GM21367 (cell line): Measurements from ENCODE around the gene TRIM21.
"Not testable (repeated sequence)": the region's sequence is repeated elsewhere in the genome, so short reads cannot be mapped to it uniquely, and the experiment has no call there.

Experiments used
- ATAC-seq: cut with Tn5 transposase; IDR thresholded peaks from one replicate; pipeline ENCODE4 v1.9.1; 2021; ENCODE audit not compliant: unreplicated experiment

The TRIM21 gene

GRCh38 chr11:4393209-4393857 is at the start of gene TRIM21:
Gene TRIM21, minus strand, starts transcription at chr11:4393702. Its CDS starts 3,293 bp downstream, at chr11:4390409.
- ATAC-seq, result peak; percentile 99

- ATAC-seq, result no peak
Observed at GRCh38 chr11:4441515-4441914, 48.0 kb upstream of the TRIM21 start.

- ATAC-seq, result no peak
Observed at GRCh38 chr11:4436411-4436810, 42.9 kb upstream of the TRIM21 start.

GRCh38 chr11:4433856-4434255 is 40.4 kb upstream of the TRIM21 start:
- ATAC-seq, result no peak

DNA sequence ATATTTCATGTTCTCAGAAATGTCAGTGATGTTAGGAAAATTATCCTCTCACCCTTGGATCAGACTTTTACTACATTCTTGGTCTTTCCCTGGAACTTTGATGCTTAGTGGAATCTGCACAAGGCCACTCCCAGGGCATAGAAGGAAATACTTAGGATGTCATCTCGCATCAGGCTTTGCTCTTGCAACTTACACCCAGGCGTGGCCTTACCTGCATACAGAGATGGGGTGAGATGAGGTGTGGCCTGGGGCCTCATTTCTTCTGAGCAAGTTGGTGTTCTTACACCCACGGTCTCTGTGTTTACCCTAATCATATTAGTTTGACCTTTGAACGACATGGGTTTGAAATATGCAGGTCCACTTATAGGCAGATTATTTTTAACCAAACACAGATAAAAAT is 36.5 kb upstream of the TRIM21 start:
- no peak for ATAC-seq

- ATAC-seq, result no peak
Observed at GRCh38 chr11:4418403-4418802, 24.9 kb upstream of the TRIM21 start.

DNA sequence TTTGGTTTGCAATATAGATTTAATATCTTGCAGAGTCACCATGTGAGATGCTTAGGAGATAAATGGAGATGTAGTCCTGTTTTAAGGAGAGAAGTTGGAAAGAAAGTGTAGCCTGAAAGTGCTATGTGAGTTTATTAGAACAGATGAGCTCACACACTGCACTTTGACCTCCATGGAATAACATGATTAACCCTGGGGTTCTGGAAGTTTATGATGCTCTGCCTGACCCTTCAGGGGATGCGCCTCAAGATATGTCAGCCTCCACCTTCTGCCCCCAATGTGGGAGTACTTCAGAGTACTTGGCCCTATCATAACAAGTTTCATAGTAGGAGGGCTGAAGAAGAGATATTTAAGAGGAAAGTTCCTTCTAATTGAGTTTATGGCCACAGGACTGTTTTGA is 23.3 kb upstream of the TRIM21 start:
- no peak for ATAC-seq

DNA sequence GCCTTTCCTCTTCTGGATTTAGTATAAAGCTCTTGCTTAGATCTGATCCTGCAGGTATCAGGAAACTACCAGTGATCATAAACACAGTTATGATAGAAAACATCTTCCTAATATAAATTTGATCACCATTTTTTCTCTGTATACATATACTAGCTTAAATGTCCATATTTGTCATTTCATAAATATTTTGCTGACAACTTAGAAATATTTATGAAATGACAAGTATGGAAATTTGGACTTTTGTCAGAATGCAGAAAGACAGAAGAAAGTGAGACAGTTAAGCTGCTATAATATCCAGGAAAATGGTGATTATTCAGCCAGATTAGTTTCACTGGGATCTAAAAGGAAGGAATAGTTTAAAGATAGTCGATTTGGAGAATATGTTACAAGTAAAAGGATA is 22.8 kb upstream of the TRIM21 start:
- ATAC-seq, result no peak

GRCh38 chr11:4406206-4406605 is 12.7 kb upstream of the TRIM21 start:
- ATAC-seq, result not testable (repeated sequence)

- no peak for ATAC-seq
Observed at GRCh38 chr11:4393858-4394223, 339 bp upstream of the TRIM21 start.

GRCh38 chr11:4388221-4388620 is 5.3 kb downstream of the TRIM21 start:
- no peak for ATAC-seq

- no peak for ATAC-seq
Observed at GRCh38 chr11:4385978-4386740, 7.3 kb downstream of the TRIM21 start.

DNA sequence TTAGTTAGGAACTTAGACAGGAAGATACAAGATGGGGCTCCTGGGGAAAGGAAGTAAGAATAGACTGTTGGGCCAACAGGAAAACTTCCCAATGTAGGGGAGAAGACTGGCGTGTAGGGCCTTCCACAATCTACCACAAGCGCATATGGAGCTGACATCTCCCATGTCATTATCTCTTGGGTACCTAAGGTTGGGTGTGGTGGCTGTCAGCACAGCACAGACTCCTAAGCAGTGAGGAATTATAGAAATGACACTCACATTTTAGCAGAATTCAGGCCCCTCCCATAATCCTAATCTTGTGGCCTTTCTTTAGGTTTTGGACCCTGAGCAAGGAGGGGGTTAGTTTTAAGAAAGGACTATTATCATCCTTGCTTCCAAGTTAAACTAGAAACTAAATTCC is 11.6 kb downstream of the TRIM21 start:
- no peak for ATAC-seq

- ATAC-seq, result no peak
Observed at GRCh38 chr11:4375431-4376140, 17.9 kb downstream of the TRIM21 start.

DNA sequence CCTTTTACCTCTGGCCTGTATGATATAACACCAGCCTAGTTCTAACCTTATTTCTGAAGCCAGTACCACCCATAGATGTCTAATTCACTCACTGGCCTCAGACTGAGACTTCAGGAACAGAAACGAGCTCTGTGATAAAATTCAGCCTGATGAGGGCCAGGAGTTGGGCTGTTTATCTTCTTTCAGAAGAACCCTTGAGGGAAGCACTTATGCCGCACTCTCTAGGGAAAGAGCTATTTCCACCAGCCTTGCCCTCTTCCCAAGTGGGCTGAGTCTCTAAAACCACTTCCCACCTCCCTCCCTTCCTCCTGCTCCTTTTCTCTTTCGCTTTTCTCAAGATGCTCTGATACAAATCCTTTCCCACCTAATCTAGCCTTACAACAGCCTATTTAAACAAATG is 23.3 kb downstream of the TRIM21 start:
- ATAC-seq, result no peak

- no peak for ATAC-seq
Observed at GRCh38 chr11:4368286-4368685, 25.2 kb downstream of the TRIM21 start, which contains the start of gene OR52B4. Gene OR52B4, minus strand, starts transcription at chr11:4368386. Its CDS starts 91 bp downstream, at chr11:4368295.

GRCh38 chr11:4348142-4348541 is 45.4 kb downstream of the TRIM21 start:
- ATAC-seq, result not testable (repeated sequence)

DNA sequence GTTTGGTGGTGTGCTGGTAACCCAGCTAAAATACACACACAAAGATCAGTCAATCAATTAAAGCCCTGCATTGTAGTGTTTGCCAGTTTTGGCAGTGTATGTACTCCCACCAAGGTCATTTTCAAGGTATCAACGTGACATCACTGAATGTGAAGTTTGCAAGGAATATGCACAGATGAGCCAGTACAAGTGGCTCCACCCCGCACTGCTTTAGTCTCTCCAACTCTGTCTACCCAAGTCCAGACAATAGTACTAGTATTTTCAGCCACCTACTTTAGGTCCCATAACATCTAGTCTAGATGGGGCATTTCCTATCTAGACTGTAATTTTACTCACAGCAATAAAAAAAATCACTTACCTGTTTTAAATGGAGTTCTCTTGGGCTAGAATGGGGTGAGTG is 48.1 kb downstream of the TRIM21 start:
- ATAC-seq, result not testable (repeated sequence)
